Thyroid gland (tissue), 4 donors: ENCODE results near the gene KCNIP3. TPM values are rescaled to one million over a fixed set of nuclear protein-coding genes. Genes with fewer than 3 reads are reported as not detected.
"Not testable (repeated sequence)": the region's sequence is repeated elsewhere in the genome, so short reads cannot be mapped to it uniquely, and the experiment has no call there.

Experiments used
- DNase-seq, 2 donors: peaks; one replicate each; pipeline ENCODE4 v3.0.0-alpha.2; 2019
- H3K27ac ChIP-seq, 3 donors: fragments of 200-600 bp; sonication (generic); 1 replicate in 2 of 3; 2 replicates in 1 of 3; pipeline ENCODE4 v1.5.1; 2016 to 2019; ENCODE audit warnings: mild to moderate bottlenecking in 1 of 3, moderate library complexity in 1 of 3
- H3K27me3 ChIP-seq: fragments of 200-600 bp; sonication (generic); one replicate; pipeline ENCODE4 v1.5.1; 2019
- H3K36me3 ChIP-seq, 2 donors: fragments of 200-600 bp; sonication (generic); one replicate each; pipeline ENCODE4 v1.5.1; 2016 to 2019
- H3K4me1 ChIP-seq, 2 donors: fragments of 200-600 bp; sonication (generic); one replicate each; pipeline ENCODE4 v1.5.1; 2017 to 2019
- H3K4me3 ChIP-seq, 3 donors: fragments of 200-600 bp; sonication (generic); replicated peaks in 1 of 3; 1 replicate in 2 of 3; 2 replicates in 1 of 3; pipeline ENCODE4 v1.5.1; 2016; ENCODE audit warnings: mild to moderate bottlenecking in 1 of 3
- H3K9me3 ChIP-seq: fragments of 200-600 bp; sonication (generic); one replicate; pipeline ENCODE4 v1.5.1; 2017
- CTCF ChIP-seq, 6 experiments: fragments of 200-600 bp in 3 of 6; fragments of 450-650 bp in 3 of 6; sonication (generic) in 3 of 6; IDR thresholded peaks; one replicate each; pipeline ENCODE4 v1.5.1; 2016 to 2019; ENCODE audit warnings: antibody characterized with exemption in 6 of 6, mild to moderate bottlenecking in 2 of 6, inconsistent platforms in 1 of 6, moderate library complexity in 1 of 6
- POLR2A ChIP-seq, 2 donors: fragments of 450-650 bp; IDR thresholded peaks; one replicate each; pipeline ENCODE4 v1.6.1; 2017; ENCODE audit warnings: antibody characterized with exemption in 2 of 2, mild to moderate bottlenecking in 2 of 2, moderate library complexity in 1 of 2
- WGBS, 2 donors: methylation state at CpG; one replicate each; pipeline ENCODE4 v1.1.5; 2017; 5-methylcytosine and 5-hydroxymethylcytosine counted together
- intact Hi-C: fragments of 100-400 bp; cut with DNase I; formaldehyde crosslinking; loops from one replicate; pipeline ENCODE4 v1.15.1; 2023
- total RNA-seq, 4 donors: library from RNA; depleted of rRNA; stranded (reverse); fragments of >200 nt; gene quantifications; one replicate each; pipeline ENCODE4 v1.2.3, GENCODE V29; 2016

KCNIP3 gene
- total RNA-seq, 4 donors from 2014 or later = 37.1 to 66.5 (median 51.1) TPM

- Histone ChIP-seq H3K4me3 (no peak overlapping the region), H3K4me1 (no peaks in the 10 kb centered on the region), H3K9me3 (no peaks in the 10 kb centered on the region), H3K27me3 (no peaks in the 10 kb centered on the region), H3K36me3 (no peaks in the 10 kb centered on the region), H3K27ac (no peak overlapping the region)
- intact Hi-C loops = no loop called here
- WGBS, 2 donors = 89 to 93% methylated on average over 11 of the region's 11 CpGs
- no peak for DNase-seq
- no peak for TF ChIP-seq CTCF (IDR thresholded peaks at IDR 0.05)
- TF ChIP-seq POLR2A (IDR thresholded peaks at IDR 0.05) = no peak
Observed at GRCh38 chr2:95267458-95268210, 29.5 kb upstream of the KCNIP3 start.

- no peak for TF ChIP-seq CTCF (IDR thresholded peaks at IDR 0.05)
- TF ChIP-seq POLR2A (IDR thresholded peaks at IDR 0.05) = no peak
- no peaks in the 10 kb centered on the region for H3K4me1 ChIP-seq
- no peaks in the 10 kb centered on the region for H3K9me3 ChIP-seq
- H3K4me3 ChIP-seq = no peak overlapping the region
- H3K27ac ChIP-seq = no peak overlapping the region
- H3K36me3 ChIP-seq = no peaks in the 10 kb centered on the region
- WGBS, 2 donors = 89 to 92% methylated on average over 11 of the region's 13 CpGs
- DNase-seq = no peak
- no peaks in the 10 kb centered on the region for H3K27me3 ChIP-seq
- intact Hi-C loops = no loop called here
Observed at GRCh38 chr2:95268211-95269035, 28.7 kb upstream of the KCNIP3 start.

GRCh38 chr2:95269036-95269680 lies 28.0 kb upstream of the KCNIP3 start:
- no peak for DNase-seq
- TF ChIP-seq CTCF (IDR thresholded peaks at IDR 0.05) (no peak), POLR2A (IDR thresholded peaks at IDR 0.05) (no peak)
- H3K27ac ChIP-seq = no peak overlapping the region
- 84 to 85% methylated on average over 10 of the region's 10 CpGs for WGBS, 2 donors
- H3K4me1 ChIP-seq = peaks cover 4 to 5% of the 10 kb centered on the region in 2 donors
- no peaks in the 10 kb centered on the region for H3K27me3 ChIP-seq
- intact Hi-C loops = no loop called here
- no peaks in the 10 kb centered on the region for H3K9me3 ChIP-seq
- H3K36me3 ChIP-seq = no peaks in the 10 kb centered on the region
- no peak overlapping the region for H3K4me3 ChIP-seq

- H3K9me3 ChIP-seq, H3K36me3 ChIP-seq, H3K4me1 ChIP-seq, H3K27me3 ChIP-seq, H3K27ac ChIP-seq, H3K4me3 ChIP-seq, intact Hi-C loops, DNase-seq: not testable (repeated sequence)
- WGBS, 2 donors = 89 to 93% methylated on average over 5 of the region's 5 CpGs
Observed at GRCh38 chr2:95269745-95270144, 27.4 kb upstream of the KCNIP3 start.

- no peak overlapping the region for H3K4me3 ChIP-seq
- H3K27ac ChIP-seq = no peak overlapping the region
- intact Hi-C loops = no loop called here
- peaks cover 17 to 18% of the 10 kb centered on the region in 2 donors for H3K4me1 ChIP-seq
- no peaks in the 10 kb centered on the region for H3K36me3 ChIP-seq
- no peaks in the 10 kb centered on the region for H3K9me3 ChIP-seq
- H3K27me3 ChIP-seq = no peaks in the 10 kb centered on the region
- WGBS, 2 donors = 96 to 97% methylated on average over 5 to 8 of the region's 8 CpGs
- DNase-seq = no peak
- TF ChIP-seq POLR2A (IDR thresholded peaks at IDR 0.05) (no peak), CTCF (IDR thresholded peaks at IDR 0.05) (no peak)
Observed at GRCh38 chr2:95270541-95271081, 26.5 kb upstream of the KCNIP3 start.
